ENCODE data around the gene HACE1.
"Not testable (repeated sequence)": the region's sequence is repeated elsewhere in the genome, so short reads cannot be mapped to it uniquely, and the experiment has no call there.

Gene HACE1

DNA sequence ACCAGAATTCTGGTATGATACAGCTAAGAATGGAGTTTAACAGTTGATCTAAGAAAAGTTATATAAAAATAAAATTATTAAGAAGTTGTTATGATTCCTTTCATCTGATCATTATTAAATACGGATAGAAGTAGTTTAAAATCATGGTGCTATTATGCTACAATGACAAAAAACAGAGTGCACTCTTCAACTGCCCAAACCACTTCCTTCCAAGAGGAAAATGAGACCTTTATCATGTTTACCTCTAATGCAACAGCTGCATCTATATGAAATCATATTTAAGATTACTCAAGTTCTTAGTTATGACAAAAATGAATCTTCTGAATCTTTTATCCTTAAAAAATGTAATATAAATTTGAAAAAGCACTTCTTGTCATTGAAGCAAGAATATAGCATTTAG is 31.2 kb downstream of the HACE1 start:
- H3K36me3 ChIP-seq (ENCODE audit: insufficient read depth, low read length) = peaks cover 41% of the 10 kb centered on the region
- peaks cover 9% of the 10 kb centered on the region; the same call in 1 of the 2 replicates for H3K9me3 ChIP-seq (ENCODE audit: insufficient read depth, low read depth, low read length)
- no peak overlapping the region for H3K4me3 ChIP-seq (ENCODE audit: low read length)
- H3K9ac ChIP-seq (ENCODE audit: low read depth, low read length) = no peak overlapping the region
- no peak overlapping the region for H3K27ac ChIP-seq (ENCODE audit: low read depth, low read length)
- WGBS = no CpG with 5 or more reads among the region's 1 CpG
- no peaks in the 10 kb centered on the region for H3K27me3 ChIP-seq (ENCODE audit: insufficient read depth, low read length)
- no peaks in the 10 kb centered on the region for H3K4me1 ChIP-seq (ENCODE audit: insufficient read depth, low read length)

DNA sequence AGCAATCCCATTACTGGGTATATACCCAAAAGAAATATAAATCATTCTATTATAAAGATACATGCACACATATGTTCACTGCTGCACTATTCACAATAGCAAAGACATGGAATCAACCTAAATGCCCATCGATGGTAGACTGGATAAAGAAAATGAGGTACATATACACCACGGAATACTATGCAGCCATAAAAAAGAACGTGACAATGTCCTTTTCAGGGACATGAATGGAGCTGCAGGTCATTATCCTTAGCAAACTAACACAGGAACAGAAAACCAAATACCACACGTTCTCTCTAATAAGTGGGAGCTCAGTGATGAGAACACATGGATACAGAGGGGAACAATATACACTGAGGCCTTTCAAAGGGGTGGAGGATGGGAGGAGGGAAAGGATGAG is 38.9 kb downstream of the HACE1 start:
- not testable (repeated sequence) for H3K9ac ChIP-seq (ENCODE audit: low read depth, low read length); H3K4me1 ChIP-seq (ENCODE audit: insufficient read depth, low read length); H3K27ac ChIP-seq (ENCODE audit: low read depth, low read length); H3K4me3 ChIP-seq (ENCODE audit: low read length); H3K27me3 ChIP-seq (ENCODE audit: insufficient read depth, low read length)
- Histone ChIP-seq H3K9me3 (ENCODE audit: insufficient read depth, low read depth, low read length) (peaks cover 15% of the 10 kb centered on the region; the same call in 1 of the 2 replicates), H3K36me3 (ENCODE audit: insufficient read depth, low read length) (peaks cover 16% of the 10 kb centered on the region; the same call in 1 of the 2 replicates)
- 94% methylated on average over 4 of the region's 4 CpGs for WGBS

DNA sequence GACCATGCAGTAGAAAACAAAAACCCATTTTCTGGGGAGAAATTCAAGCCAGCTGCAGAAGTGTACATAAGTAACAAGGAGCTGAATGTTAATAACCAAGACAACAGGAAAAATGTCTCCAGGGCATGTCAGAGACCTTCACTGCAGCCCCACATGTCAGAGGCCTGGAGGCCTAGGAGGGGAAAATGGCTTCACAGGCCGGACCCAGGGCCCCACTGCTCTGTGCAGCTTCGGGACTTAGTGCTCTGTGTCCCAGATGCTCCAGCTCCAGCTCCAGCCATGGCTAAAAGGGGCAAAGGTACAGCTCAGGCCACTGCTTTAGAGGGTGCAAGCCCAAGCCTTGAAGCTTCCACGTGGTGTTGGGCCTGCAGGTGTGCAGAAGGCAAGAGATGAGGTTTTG is 43.6 kb downstream of the HACE1 start:
- 93% methylated on average over 3 of the region's 3 CpGs for WGBS
- peaks cover 4% of the 10 kb centered on the region; the same call in 1 of the 2 replicates for H3K36me3 ChIP-seq (ENCODE audit: insufficient read depth, low read length)
- peaks cover 3% of the 10 kb centered on the region; the same call in 1 of the 2 replicates for H3K9me3 ChIP-seq (ENCODE audit: insufficient read depth, low read depth, low read length)
- peaks cover 10% of the 10 kb centered on the region for H3K4me1 ChIP-seq (ENCODE audit: insufficient read depth, low read length)
- no peaks in the 10 kb centered on the region for H3K27me3 ChIP-seq (ENCODE audit: insufficient read depth, low read length)
- H3K27ac ChIP-seq (ENCODE audit: low read depth, low read length) = no peak overlapping the region
- H3K9ac ChIP-seq (ENCODE audit: low read depth, low read length) = no peak overlapping the region
- no peak overlapping the region for H3K4me3 ChIP-seq (ENCODE audit: low read length)

DNA sequence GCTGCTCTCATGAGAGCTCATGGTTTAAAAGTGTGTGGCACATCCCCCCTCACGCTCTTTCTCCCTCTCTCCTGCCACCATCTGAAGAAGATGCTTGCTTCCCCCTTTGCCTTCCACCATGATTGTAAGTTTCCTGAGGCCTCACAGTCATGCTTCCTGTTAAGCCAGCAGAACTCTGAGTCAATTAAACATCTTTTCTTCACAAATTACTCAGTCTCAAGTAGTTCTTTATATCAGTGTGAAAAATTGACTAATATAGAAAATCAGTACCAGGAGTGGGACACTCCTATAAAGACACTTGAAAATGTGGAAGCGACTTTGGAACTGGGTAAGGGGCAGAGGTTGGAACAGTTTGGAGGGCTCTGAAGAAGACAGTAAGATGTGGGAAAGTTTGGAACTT is 45.0 kb downstream of the HACE1 start:
- H3K4me3 ChIP-seq (ENCODE audit: low read length) = no peak overlapping the region
- peaks cover 4% of the 10 kb centered on the region; the same call in 1 of the 2 replicates for H3K36me3 ChIP-seq (ENCODE audit: insufficient read depth, low read length)
- no peaks in the 10 kb centered on the region for H3K9me3 ChIP-seq (ENCODE audit: insufficient read depth, low read depth, low read length)
- 90% methylated on average over 2 of the region's 2 CpGs for WGBS
- peaks cover 10% of the 10 kb centered on the region for H3K4me1 ChIP-seq (ENCODE audit: insufficient read depth, low read length)
- H3K9ac ChIP-seq (ENCODE audit: low read depth, low read length) = no peak overlapping the region
- no peak overlapping the region for H3K27ac ChIP-seq (ENCODE audit: low read depth, low read length)
- H3K27me3 ChIP-seq (ENCODE audit: insufficient read depth, low read length) = no peaks in the 10 kb centered on the region

DNA sequence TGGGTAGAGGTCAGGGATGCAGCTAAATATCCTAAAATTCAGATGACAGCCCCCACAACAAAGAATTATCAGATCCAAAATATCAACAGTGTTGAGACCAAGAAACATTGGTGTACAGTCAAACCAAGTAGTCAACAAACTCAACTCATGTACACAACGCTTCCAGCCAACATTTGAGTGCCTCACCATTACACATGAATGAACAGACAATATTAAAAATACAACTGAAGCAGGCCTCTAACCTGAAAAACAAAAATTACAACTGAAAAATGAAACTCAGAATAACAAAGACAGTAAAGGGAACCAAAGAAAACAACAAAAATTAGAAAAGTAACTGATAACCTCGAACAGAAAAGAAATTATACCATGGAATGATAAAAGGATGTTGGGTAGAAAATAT is 46.2 kb downstream of the HACE1 start:
- WGBS = 96% methylated on average over 1 of the region's 2 CpGs
- H3K36me3 ChIP-seq (ENCODE audit: insufficient read depth, low read length) = peaks cover 4% of the 10 kb centered on the region; the same call in 1 of the 2 replicates
- no peaks in the 10 kb centered on the region for H3K9me3 ChIP-seq (ENCODE audit: insufficient read depth, low read depth, low read length)
- H3K4me1 ChIP-seq (ENCODE audit: insufficient read depth, low read length) = peaks cover 10% of the 10 kb centered on the region
- no peak overlapping the region for H3K4me3 ChIP-seq (ENCODE audit: low read length)
- no peak overlapping the region for H3K27ac ChIP-seq (ENCODE audit: low read depth, low read length)
- no peaks in the 10 kb centered on the region for H3K27me3 ChIP-seq (ENCODE audit: insufficient read depth, low read length)
- H3K9ac ChIP-seq (ENCODE audit: low read depth, low read length) = no peak overlapping the region

DNA sequence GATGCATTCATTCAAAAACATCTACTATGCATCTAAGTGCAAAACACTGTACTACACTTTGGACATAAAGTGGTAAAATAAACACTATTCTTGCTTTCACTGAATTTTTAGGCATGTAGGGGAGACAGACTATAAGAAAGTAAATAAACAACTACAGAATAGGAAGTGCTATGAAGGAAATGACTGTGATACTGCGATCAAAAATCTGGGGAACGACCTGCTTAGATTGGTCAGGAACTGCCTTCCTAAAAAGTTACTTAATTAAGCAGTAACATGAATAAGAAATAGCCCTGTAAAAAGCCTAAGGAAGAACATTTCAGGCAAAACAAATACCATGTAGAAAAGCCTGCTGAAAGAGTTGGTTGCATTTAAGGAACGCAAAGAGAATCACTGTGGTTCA is 50.6 kb downstream of the HACE1 start:
- Histone ChIP-seq H3K9ac (ENCODE audit: low read depth, low read length) (no peak overlapping the region), H3K9me3 (ENCODE audit: insufficient read depth, low read depth, low read length) (no peaks in the 10 kb centered on the region), H3K36me3 (ENCODE audit: insufficient read depth, low read length) (peaks cover 9% of the 10 kb centered on the region; the same call in 1 of the 2 replicates), H3K27ac (ENCODE audit: low read depth, low read length) (no peak overlapping the region), H3K4me3 (ENCODE audit: low read length) (no peak overlapping the region), H3K27me3 (ENCODE audit: insufficient read depth, low read length) (no peaks in the 10 kb centered on the region), H3K4me1 (ENCODE audit: insufficient read depth, low read length) (peaks cover 10% of the 10 kb centered on the region)
- 97% methylated on average over 2 of the region's 3 CpGs for WGBS

DNA sequence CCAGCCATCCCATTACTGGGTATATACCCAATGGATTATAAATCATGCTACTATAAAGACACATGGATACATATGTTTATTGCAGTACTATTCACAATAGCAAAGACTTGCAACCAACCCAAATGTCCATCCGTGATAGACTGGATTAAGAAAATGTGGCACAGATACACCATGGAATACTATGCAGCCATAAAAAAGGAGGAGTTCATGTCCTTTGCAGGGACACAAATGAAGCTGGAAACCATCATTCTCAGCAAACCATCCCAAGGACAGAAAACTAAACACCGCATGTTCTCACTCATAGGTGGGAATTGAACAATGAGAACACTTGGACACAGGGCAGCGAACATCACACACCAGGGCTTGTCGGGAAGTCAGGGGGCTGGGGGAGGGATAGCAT is 54.4 kb downstream of the HACE1 start:
- not testable (repeated sequence) for H3K27me3 ChIP-seq (ENCODE audit: insufficient read depth, low read length); H3K4me3 ChIP-seq (ENCODE audit: low read length); H3K9me3 ChIP-seq (ENCODE audit: insufficient read depth, low read depth, low read length); H3K9ac ChIP-seq (ENCODE audit: low read depth, low read length); H3K27ac ChIP-seq (ENCODE audit: low read depth, low read length); H3K4me1 ChIP-seq (ENCODE audit: insufficient read depth, low read length); H3K36me3 ChIP-seq (ENCODE audit: insufficient read depth, low read length)
- over 99% methylated on average over 4 of the region's 4 CpGs for WGBS

DNA sequence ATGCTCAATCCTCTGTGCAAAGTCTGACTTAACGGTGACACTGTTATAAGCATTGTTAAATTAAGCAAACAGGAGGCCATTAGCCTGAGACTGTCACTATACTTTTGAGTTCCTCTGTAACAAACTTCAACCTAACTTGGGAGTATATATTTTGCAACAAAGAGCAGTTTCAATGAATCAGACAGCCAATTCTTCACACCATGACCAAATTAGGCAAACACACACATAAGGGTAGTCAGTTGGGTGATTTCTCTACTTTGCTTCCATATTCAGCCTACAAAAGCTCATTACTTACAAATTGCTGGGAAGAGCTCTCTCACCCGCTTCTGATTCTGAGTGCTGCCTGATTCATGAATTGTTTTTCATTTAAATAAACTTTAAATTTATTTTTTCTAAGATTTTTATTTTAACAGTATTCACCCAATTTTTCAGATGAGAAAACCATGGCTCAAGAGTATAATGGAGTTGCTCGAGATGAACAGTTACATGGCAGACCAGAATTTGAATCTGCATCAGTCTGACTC is 60.5 kb downstream of the HACE1 start:
- no peak overlapping the region for H3K9ac ChIP-seq (ENCODE audit: low read depth, low read length)
- 97% methylated on average over 3 of the region's 3 CpGs for whole genome bisulfite sequencing
- no peak overlapping the region for H3K4me3 ChIP-seq (ENCODE audit: low read length)
- H3K9me3 ChIP-seq (ENCODE audit: insufficient read depth, low read depth, low read length) = no peaks in the 10 kb centered on the region
- no peaks in the 10 kb centered on the region for H3K27me3 ChIP-seq (ENCODE audit: insufficient read depth, low read length)
- H3K4me1 ChIP-seq (ENCODE audit: insufficient read depth, low read length) = no peaks in the 10 kb centered on the region
- no peak overlapping the region for H3K27ac ChIP-seq (ENCODE audit: low read depth, low read length)
- H3K36me3 ChIP-seq (ENCODE audit: insufficient read depth, low read length) = peaks cover 13% of the 10 kb centered on the region

DNA sequence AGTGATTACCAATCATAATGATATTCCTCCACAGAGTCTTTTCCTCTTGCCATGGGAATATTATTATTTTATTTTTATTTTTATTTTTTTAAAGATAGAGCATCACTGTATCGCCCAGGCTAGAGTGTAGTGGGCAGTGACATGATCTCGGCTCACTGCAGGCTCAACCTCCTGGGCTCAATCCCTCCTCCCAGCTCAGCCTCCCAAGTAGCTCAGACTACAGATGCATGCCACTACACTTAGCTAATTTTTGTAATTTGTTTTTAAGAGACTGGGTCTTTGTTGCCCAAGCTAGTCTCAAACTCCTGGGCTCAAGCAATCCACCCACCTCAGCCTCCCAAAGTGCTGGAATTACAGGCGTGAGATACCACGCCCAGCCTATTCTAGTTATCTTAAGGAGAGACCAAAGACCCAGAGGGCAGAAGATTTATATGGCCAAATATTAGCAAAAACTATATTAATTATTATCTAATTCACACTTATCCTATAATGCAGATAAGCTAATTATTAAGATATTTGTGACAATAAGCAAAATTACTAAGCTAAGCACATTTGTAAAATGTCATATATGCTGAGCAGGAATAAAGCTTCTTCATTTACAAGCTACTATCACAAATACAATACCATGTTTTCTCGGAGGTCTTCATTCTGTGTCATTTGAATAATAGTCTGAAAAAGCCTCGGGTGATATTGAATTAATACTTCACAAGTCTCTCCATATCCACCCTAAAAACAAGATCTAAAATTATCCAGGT is 63.5 kb downstream of the HACE1 start:
- Histone ChIP-seq H3K4me3 (ENCODE audit: low read length) (no peak overlapping the region), H3K9me3 (ENCODE audit: insufficient read depth, low read depth, low read length) (no peaks in the 10 kb centered on the region), H3K27me3 (ENCODE audit: insufficient read depth, low read length) (no peaks in the 10 kb centered on the region), H3K9ac (ENCODE audit: low read depth, low read length) (no peak overlapping the region), H3K4me1 (ENCODE audit: insufficient read depth, low read length) (no peaks in the 10 kb centered on the region), H3K27ac (ENCODE audit: low read depth, low read length) (no peak overlapping the region), H3K36me3 (ENCODE audit: insufficient read depth, low read length) (peaks cover 23% of the 10 kb centered on the region)
- WGBS = 91% methylated on average over 6 of the region's 6 CpGs

DNA sequence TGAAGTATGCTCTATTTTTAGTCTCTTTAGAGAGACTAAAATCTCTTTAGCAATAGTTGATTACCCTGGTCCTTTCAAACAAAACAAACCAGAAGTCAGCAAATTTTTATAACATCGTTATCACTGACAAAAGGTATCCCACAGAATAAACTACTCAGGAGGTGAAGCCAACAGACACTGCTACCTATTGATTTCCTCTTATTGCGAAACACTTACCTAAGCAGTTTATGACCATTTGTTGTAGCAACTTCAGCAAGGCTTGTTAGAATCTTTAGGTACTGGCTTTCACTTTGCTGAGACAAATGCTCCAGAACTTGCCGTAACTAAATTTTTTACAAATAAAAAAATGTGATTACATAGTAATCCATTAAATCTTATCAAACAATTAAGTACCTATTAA is 64.4 kb downstream of the HACE1 start:
- WGBS = 98% methylated on average over 3 of the region's 3 CpGs
- H3K27ac ChIP-seq (ENCODE audit: low read depth, low read length) = no peak overlapping the region

DNA sequence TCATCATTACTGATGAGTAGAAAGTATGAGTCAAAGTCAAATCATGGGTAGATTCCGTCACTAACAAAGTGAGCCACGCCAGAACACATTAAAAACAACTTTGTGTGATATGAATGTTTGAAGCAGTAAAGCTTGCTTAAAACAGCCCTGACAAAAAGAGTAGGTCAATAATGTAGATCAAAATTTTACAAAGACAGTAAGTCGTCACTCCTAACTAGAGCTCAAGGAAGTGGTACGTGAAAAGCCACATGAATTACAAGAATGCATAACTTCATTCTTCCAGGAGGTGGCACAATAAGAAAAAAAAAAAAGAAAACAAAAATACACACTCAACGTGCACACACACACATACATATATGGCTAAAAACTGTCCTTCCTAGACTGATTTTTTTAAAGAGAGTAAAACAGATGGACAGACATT is 69.9 kb downstream of the HACE1 start:
- WGBS = 82% methylated on average over 5 of the region's 5 CpGs
- peaks cover 25% of the 10 kb centered on the region for H3K36me3 ChIP-seq (ENCODE audit: insufficient read depth, low read length)
- H3K4me1 ChIP-seq (ENCODE audit: insufficient read depth, low read length) = no peaks in the 10 kb centered on the region
- no peak overlapping the region for H3K9ac ChIP-seq (ENCODE audit: low read depth, low read length)
- H3K9me3 ChIP-seq (ENCODE audit: insufficient read depth, low read depth, low read length) = no peaks in the 10 kb centered on the region
- H3K4me3 ChIP-seq (ENCODE audit: low read length) = no peak overlapping the region
- H3K27ac ChIP-seq (ENCODE audit: low read depth, low read length) = no peak overlapping the region
- H3K27me3 ChIP-seq (ENCODE audit: insufficient read depth, low read length) = no peaks in the 10 kb centered on the region

More for the DNA sequence above, 64.4 kb downstream of the HACE1 start:
- Histone ChIP-seq H3K9ac (ENCODE audit: low read depth, low read length) (no peak overlapping the region), H3K27me3 (ENCODE audit: insufficient read depth, low read length) (no peaks in the 10 kb centered on the region), H3K4me1 (ENCODE audit: insufficient read depth, low read length) (no peaks in the 10 kb centered on the region), H3K9me3 (ENCODE audit: insufficient read depth, low read depth, low read length) (no peaks in the 10 kb centered on the region), H3K4me3 (ENCODE audit: low read length) (no peak overlapping the region), H3K36me3 (ENCODE audit: insufficient read depth, low read length) (peaks cover 29% of the 10 kb centered on the region)

All from HUES64 (cell line).